CD4-positive, alpha-beta T cell treated with Interleukin-17A for 1 hour (primary cell): ENCODE results near the gene TMEM120B.

Experiments used
- DNase-seq: peaks from one replicate; pipeline ENCODE4 v3.0.0-alpha.2; 2020

The TMEM120B gene

GRCh38 chr12:121823101-121823726, 110.7 kb downstream of the TMEM120B start:
- DNase-seq, result no peak

GRCh38 chr12:121823727-121824115, 111.2 kb downstream of the TMEM120B start:
- no peak for DNase-seq

- no peak for DNase-seq
These were observed 112.5 kb downstream of the TMEM120B start for GRCh38 chr12:121825041-121825523.

- no peak for DNase-seq
These were observed 114.0 kb downstream of the TMEM120B start for GRCh38 chr12:121826318-121827150.

- DNase-seq, result no peak
These were observed 115.0 kb downstream of the TMEM120B start for GRCh38 chr12:121827351-121828099.

GRCh38 chr12:121828306-121828705, 115.8 kb downstream of the TMEM120B start:
- no peak for DNase-seq

GRCh38 chr12:121828826-121829225, 116.3 kb downstream of the TMEM120B start:
- no peak for DNase-seq

- DNase-seq, result no peak
These were observed 116.8 kb downstream of the TMEM120B start for GRCh38 chr12:121829250-121829918.

- DNase-seq, result no peak
These were observed 117.6 kb downstream of the TMEM120B start for GRCh38 chr12:121830134-121830533.

- DNase-seq, result no peak
These were observed 118.2 kb downstream of the TMEM120B start for GRCh38 chr12:121830588-121831265.
